RCC 7860 (cell line): Measurements from ENCODE around the gene CFC1.
"Not testable (repeated sequence)": the region's sequence is repeated elsewhere in the genome, so short reads cannot be mapped to it uniquely, and the experiment has no call there.

ENCODE experiments used
- DNase-seq: peaks from one replicate; pipeline ENCODE4 v3.0.0-alpha.2; 2015; ENCODE audit warnings: low spot score
- FAIRE-seq: peaks from 2 replicates; lab custom pipeline; 2012; peaks lifted over from hg19 to GRCh38; lab: Jason Lieb, UNC

Gene CFC1

DNA sequence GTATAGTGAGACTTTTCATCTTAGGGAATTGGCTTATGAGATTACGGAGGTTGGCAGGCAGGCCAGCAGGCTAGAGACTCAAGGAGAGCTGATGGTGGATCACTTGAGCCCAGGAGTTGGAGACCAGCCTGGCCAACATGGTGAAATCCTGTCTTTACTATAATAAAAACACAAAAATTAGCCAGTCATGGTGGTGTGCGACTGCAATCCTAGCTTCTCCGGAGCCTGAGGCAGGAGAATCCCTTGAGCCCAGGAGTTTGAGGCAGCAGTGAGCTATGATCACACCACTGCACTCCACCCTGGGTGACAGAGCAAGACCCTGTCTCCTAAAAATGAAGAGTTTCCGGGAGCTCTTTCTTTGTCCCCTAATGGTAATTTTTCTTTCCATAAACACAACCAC, 14.6 kb downstream of the CFC1 start:
- DNase-seq, FAIRE-seq: not testable (repeated sequence)

DNA sequence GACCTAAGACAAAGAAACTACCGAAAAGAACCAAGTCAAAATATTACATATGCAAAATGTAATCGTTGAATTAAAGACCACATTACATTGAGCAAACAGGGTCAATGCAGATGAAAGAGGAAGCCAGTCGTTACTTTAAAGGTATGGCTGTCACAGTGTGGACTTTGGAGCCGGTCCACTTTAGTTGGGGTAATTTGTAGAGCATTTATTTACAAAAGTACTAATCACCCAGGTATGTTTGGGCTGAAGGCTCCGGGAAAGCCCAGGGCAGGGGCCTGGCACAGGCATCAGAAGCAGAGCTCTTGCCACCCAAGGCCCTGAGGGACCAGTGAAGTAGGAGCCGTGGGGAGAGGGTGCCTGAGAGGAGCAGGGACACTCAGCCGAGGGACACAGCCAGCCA, 15.8 kb downstream of the CFC1 start:
- DNase-seq, FAIRE-seq: not testable (repeated sequence)

DNA sequence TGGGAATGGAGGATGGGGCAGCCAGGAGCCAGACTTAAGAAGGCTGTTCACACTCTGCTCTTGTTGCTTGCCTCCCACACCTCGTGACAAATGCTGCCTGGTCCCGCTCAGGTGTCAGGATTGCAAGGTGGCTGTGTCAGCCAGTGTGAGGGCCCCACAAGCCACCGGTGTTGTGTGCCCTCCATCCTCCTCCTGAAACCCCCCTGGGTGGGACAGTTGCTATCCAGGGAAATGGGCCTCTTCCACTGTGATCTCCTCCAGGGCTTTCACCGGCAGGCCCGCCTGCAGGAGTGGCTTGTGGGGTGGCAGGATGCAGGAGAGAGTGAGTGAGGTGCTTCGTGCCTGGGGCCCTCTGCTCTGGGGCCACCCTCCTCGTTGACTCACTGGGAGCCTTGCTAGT, 16.4 kb downstream of the CFC1 start:
- not testable (repeated sequence) for FAIRE-seq, DNase-seq

DNA sequence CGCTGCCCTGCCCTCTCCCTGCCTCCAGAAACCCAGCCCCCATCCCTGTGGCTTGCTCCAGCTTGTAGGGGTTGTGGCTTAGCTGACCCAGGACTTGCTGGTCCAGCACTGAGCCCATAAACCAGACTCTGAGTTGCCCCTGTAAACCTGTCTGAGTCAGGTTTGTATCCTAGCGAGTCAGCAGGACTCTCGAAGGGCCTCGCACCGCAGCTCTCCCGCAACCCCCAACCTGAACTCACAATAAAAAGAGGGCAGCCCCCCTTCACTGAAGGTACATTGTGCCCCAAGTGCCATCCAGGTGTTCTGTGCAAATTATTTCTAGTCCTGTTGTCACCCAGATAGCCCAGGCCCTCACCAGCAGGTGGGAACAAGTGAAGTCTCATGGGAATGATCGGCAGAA, 17.9 kb downstream of the CFC1 start:
- FAIRE-seq, DNase-seq: not testable (repeated sequence)

DNA sequence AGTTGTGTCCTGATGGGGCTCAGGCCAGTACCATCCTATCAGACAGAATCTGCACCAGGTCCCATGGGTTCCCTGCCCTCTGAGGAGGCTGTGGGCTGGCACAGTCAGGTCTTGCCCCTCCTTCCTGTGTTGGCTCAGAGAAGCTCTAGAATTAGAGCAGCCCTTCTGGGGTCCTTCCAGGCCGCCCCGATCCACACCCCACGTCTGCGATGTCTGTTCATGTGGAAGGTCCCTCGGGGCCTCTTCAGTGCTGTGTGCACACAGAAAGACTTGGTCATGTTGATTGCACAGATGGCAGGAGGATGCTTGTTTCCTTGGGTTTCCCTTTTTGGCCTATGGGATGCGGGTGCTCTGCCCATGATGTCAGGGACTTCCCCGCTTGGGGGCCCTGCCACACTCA, 20.3 kb downstream of the CFC1 start:
- not testable (repeated sequence) for FAIRE-seq

DNA sequence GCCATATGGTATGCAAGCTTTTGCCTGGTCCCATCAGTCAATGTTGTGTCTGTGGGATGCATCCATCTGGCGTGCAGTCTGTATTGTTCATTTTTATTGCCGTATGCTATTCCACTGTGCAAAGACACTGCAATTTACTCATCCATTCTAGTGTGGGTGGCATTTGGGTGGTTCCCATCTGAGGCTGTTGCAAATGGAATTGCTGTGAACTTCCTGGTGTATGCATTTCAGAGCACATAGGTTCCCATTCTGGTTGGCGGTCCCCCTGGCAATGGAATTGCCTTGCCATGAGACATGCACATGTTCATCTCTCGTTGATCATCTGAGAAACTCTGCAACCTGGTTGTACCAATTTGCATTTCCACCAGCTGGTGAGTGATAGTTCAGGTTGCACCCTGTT, 21.8 kb downstream of the CFC1 start:
- FAIRE-seq, DNase-seq: not testable (repeated sequence)

More for the DNA sequence above, 20.3 kb downstream of the CFC1 start:
- DNase-seq = not testable (repeated sequence)

DNA sequence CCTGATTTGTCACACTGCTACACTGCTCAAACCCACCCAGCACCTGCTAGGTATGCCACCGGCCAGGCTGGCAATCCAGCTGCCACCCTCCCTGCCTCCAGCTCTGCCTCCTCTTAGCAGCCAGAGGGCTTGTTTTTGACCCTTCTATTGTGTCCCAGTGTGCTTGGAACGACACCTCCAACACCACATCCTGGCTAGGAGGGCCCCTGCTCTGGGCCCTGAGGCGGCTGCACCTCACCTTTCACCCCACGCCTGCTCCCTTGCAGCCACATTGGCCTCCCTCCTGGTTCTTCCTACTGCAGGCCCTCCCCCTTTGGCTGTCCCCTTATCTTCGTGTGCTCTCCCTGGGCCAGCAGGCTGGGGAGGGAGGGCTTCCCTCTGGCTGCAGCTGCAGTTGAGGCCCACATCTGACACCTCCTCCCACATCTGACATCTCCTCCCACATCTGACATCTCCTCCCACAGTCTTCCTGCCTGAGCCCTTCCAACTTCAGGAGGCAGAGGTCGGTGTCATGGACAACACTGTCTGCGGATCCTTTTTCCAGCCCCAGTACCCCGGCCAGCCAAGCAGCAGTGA, 23.1 kb downstream of the CFC1 start:
- not testable (repeated sequence) for FAIRE-seq, DNase-seq

DNA sequence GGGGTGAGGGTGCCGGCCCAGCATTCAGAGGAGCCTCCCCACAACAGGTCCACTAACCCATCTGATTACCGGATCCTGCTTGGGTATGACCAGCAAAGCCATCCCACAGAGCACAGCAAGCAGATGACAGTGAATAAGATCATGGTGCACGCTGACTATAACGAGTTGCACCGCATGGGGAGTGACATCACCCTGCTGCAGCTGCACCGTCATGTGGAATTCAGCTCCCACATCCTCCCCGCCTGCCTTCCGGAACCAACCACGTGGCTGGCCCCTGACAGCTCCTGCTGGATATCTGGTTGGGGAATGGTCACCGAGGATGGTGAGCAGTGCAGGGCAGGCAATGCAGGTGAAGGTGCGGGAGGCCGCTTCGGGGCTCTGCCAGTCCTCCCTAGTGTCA, 25.1 kb downstream of the CFC1 start:
- FAIRE-seq, DNase-seq: not testable (repeated sequence)

DNA sequence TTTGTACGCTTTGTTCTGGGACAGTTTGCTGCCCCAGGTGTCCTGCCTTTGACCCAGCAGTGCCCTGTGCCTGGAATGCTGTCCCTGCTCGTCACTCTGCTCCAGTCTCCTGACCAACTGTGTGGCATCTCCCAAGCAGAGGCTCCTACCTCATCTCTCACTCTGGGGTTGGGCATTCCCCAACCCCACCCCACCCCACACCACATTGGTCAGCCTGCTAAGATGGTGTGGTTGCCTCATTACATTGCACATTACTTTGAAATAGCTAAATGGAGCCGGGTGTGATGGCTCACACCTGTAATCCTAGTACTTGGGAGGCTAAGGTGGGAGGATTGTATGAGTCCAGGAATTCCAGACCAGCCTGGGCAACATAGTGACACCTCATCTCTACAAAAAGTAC, 27.4 kb downstream of the CFC1 start:
- not testable (repeated sequence) for FAIRE-seq, DNase-seq

DNA sequence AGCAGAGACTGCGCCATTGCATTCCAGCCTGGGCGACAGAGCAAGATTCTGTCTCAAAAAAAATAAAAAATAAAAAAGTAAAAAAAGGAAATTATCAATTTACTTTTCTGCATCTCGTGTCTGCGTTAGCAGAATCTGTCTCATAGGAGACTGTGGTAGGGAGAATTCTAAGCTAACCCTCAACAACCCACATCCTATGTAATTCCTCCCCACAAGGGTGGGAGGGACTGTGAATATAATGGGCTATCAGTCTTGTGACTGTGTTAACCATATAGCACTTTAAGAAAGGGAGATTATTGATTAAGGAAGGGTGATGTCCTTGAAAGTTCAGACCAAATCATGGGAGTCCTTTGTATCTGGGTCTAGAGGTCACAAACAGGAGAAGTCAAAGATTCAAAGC, 33.2 kb downstream of the CFC1 start:
- not testable (repeated sequence) for FAIRE-seq

DNA sequence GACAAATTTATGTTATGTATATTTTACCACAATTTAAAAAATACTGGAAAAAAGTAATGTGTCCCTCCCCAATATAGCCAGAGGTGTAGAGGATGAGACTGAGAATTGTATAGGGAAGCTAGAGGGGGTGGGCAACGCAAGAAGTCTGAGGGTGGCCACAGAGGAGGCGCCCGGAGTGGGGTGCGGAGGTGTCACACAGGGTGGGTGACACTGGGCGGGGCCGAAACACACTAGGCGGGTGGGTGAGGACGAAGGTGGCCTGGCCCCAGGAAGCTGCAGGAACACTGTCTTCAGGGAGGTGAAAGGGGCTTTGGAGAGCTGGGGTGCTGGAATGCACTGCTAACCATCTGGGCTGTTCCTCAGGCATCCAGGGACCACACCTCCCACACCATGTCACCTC, 42.9 kb downstream of the CFC1 start:
- not testable (repeated sequence) for DNase-seq, FAIRE-seq

More for the DNA sequence above, 33.2 kb downstream of the CFC1 start:
- DNase-seq = not testable (repeated sequence)

DNA sequence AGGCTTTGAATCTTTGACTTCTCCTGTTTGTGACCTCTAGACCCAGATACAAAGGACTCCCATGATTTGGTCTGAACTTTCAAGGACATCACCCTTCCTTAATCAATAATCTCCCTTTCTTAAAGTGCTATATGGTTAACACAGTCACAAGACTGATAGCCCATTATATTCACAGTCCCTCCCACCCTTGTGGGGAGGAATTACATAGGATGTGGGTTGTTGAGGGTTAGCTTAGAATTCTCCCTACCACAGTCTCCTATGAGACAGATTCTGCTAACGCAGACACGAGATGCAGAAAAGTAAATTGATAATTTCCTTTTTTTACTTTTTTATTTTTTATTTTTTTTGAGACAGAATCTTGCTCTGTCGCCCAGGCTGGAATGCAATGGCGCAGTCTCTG, 45.2 kb downstream of the CFC1 start:
- not testable (repeated sequence) for FAIRE-seq, DNase-seq

DNA sequence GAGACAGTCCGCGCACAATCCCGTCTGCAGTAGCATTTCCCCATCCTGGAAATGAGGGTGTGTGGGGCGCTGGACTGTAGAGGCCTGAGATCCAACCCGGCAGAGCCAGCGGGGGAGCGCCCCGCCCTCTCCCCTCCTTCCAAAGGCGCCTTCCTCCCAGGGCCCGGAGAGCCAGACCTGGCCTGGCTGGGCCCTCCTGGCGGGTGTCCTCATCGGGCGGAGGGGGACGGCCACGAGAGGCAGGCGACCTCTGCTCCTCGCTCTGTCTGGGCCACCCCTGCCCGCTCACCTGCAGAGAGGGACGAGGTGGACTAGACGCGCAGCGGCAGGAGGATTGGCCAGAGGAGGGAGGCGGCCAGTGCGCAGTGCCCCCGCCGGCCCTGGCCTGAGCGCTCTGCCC, 49.9 kb downstream of the CFC1 start:
- not testable (repeated sequence) for DNase-seq

DNA sequence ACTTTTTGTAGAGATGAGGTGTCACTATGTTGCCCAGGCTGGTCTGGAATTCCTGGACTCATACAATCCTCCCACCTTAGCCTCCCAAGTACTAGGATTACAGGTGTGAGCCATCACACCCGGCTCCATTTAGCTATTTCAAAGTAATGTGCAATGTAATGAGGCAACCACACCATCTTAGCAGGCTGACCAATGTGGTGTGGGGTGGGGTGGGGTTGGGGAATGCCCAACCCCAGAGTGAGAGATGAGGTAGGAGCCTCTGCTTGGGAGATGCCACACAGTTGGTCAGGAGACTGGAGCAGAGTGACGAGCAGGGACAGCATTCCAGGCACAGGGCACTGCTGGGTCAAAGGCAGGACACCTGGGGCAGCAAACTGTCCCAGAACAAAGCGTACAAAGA, 51.0 kb downstream of the CFC1 start:
- not testable (repeated sequence) for DNase-seq, FAIRE-seq

More for the DNA sequence above, 49.9 kb downstream of the CFC1 start:
- FAIRE-seq = not testable (repeated sequence)

DNA sequence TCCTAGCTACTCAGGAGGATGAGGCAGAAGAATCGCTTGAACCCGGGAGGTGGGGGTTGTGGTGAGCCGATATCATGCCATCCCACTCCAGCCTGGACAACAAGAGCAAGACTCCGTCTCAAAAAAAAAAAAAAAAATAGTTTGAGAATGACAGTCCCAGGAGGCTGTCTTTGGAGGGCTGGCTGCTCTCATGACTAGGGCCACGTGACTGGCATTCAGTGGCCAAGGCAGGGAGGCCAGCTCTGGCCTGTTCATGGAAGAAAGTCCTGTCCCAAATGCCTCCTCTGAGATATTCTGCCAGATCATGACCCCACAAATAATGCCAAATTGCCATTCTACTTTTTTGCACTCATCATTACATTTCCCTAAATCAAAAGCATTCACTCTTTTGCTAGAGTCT, 54.4 kb downstream of the CFC1 start:
- DNase-seq, FAIRE-seq: not testable (repeated sequence)

DNA sequence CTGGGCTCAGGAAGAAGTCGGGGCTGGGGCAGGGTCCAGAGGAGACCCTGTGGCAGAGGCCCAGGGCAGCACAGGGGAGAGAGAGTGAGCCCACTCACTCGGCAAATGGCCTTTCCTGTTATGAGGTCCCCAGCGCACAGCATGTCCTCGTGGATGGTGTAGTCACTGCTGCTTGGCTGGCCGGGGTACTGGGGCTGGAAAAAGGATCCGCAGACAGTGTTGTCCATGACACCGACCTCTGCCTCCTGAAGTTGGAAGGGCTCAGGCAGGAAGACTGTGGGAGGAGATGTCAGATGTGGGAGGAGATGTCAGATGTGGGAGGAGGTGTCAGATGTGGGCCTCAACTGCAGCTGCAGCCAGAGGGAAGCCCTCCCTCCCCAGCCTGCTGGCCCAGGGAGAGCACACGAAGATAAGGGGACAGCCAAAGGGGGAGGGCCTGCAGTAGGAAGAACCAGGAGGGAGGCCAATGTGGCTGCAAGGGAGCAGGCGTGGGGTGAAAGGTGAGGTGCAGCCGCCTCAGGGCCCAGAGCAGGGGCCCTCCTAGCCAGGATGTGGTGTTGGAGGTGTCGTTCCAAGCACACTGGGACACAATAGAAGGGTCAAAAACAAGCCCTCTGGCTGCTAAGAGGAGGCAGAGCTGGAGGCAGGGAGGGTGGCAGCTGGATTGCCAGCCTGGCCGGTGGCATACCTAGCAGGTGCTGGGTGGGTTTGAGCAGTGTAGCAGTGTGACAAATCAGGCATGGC, 55.4 kb downstream of the CFC1 start:
- DNase-seq, FAIRE-seq: not testable (repeated sequence)

DNA sequence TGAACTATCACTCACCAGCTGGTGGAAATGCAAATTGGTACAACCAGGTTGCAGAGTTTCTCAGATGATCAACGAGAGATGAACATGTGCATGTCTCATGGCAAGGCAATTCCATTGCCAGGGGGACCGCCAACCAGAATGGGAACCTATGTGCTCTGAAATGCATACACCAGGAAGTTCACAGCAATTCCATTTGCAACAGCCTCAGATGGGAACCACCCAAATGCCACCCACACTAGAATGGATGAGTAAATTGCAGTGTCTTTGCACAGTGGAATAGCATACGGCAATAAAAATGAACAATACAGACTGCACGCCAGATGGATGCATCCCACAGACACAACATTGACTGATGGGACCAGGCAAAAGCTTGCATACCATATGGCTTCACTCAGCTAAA, 56.6 kb downstream of the CFC1 start:
- FAIRE-seq, DNase-seq: not testable (repeated sequence)
